HG02970 (cell line): Measurements from ENCODE around the gene VAV1.

Experiments
- ATAC-seq: cut with Tn5 transposase; IDR thresholded peaks from one replicate; pipeline ENCODE4 v1.9.1; 2021; ENCODE audit warnings: mild to moderate bottlenecking, moderate library complexity, moderate number of reproducible peaks; ENCODE audit not compliant: unreplicated experiment, low FRiP score

VAV1 gene

GRCh38 chr19:6772028-6772865, at the start of gene VAV1:
VAV1 (plus strand) TSS chr19:6772708; CDS start chr19:6772808, 100 bp downstream.
- ATAC-seq = peak; percentile 28

- ATAC-seq = no peak
These were observed 49.3 kb upstream of the VAV1 start for GRCh38 chr19:6723108-6723618.

- no peak for ATAC-seq
These were observed 48.8 kb upstream of the VAV1 start for GRCh38 chr19:6723738-6724137.

- ATAC-seq = no peak
These were observed 47.6 kb upstream of the VAV1 start for GRCh38 chr19:6724631-6725492.

- ATAC-seq = no peak
These were observed 46.8 kb upstream of the VAV1 start for GRCh38 chr19:6725513-6726231.

- no peak for ATAC-seq
These were observed 44.2 kb upstream of the VAV1 start for GRCh38 chr19:6728346-6728745.

- no peak for ATAC-seq
These were observed 42.8 kb upstream of the VAV1 start for GRCh38 chr19:6729573-6730152.

- ATAC-seq = no peak
These were observed 42.2 kb upstream of the VAV1 start for GRCh38 chr19:6730153-6730804.

GRCh38 chr19:6730941-6731670, 41.4 kb upstream of the VAV1 start:
- no peak for ATAC-seq

- no peak for ATAC-seq
These were observed 40.7 kb upstream of the VAV1 start for GRCh38 chr19:6731822-6732221.

- no peak for ATAC-seq
These were observed 39.6 kb upstream of the VAV1 start for GRCh38 chr19:6732803-6733337.

- ATAC-seq = no peak
These were observed 39.0 kb upstream of the VAV1 start for GRCh38 chr19:6733338-6734095.

GRCh38 chr19:6734096-6734696, 38.3 kb upstream of the VAV1 start:
- no peak for ATAC-seq

- no peak for ATAC-seq
These were observed 37.2 kb upstream of the VAV1 start for GRCh38 chr19:6735181-6735911.

GRCh38 chr19:6736169-6736916, 36.2 kb upstream of the VAV1 start:
- no peak for ATAC-seq

GRCh38 chr19:6736917-6737283, 35.6 kb upstream of the VAV1 start:
- no peak for ATAC-seq
